Neural cell (in vitro differentiated cells): ENCODE results near the gene ATP5F1E.

ENCODE experiments used
- CTCF ChIP-seq: fragments of 450-650 bp; IDR thresholded peaks from 2 replicates; pipeline ENCODE4 v1.5.1; 2014; ENCODE audit warnings: antibody characterized with exemption, mild to moderate bottlenecking, moderate library complexity; ENCODE audit not compliant: poor library complexity, severe bottlenecking
- EP300 ChIP-seq: fragments of 450-650 bp; conservative IDR thresholded peaks from 2 replicates; pipeline ENCODE4 v1.6.1; 2014; ENCODE audit warnings: antibody characterized with exemption, mild to moderate bottlenecking, moderate library complexity; ENCODE audit not compliant: poor library complexity, severe bottlenecking
- POLR2AphosphoS5 ChIP-seq: IDR thresholded peaks from 2 replicates; pipeline ENCODE4 v1.6.1; 2012

DNA sequence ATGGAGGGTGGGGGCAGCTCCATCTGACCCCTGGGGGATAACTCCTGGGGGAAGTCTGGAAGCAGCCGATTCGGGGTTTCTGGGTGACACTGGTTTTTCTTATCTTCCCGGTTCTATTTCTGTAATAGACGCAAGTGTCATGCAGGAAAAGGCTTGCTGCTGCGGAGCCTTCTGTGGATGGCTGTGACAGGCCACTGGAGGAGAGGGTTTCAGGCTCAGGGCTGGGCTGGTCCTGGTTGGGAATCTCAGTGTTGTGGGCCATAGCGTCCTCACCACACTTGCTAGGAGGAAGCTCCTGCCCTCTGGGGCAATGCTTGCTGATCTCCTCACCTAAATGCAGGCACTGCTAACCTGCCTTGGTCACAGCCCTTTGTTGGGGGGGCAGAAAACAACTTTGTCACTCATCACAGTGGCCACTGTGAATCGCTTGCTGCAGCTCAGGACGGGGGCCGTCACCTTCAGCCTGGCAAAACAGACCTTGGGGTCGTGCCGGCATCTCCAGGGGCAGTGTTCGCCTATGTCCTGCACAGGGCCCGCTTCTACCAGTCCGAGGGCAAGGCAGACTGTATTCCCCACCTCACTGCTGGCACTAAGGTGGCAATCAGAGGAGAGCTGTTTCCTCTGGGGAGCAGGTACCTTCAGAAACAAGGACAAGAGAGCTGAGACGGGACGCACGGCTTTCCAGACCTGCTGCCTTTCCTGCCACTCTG is 17.3 kb downstream of the ATP5F1E start:
- TF ChIP-seq POLR2AphosphoS5 (no peak), CTCF (no peak), EP300 (no peak)
